Mesendoderm (in vitro differentiated cells): ENCODE measurements around the gene ATP7B.

Experiments used
- DNase-seq: peaks from one replicate; pipeline ENCODE4 v3.0.0; 2013
- H2AK5ac ChIP-seq: 2 replicates; pipeline ENCODE4 v1.6.1; 2013; ENCODE audit warnings: low read length, inconsistent platforms
- H2BK120ac ChIP-seq: 2 replicates; pipeline ENCODE4 v1.6.1; 2013; ENCODE audit warnings: low read depth, mild to moderate bottlenecking, low read length, moderate library complexity, mixed read lengths
- H2BK15ac ChIP-seq: replicated peaks from 2 replicates; pipeline ENCODE4 v1.6.1; 2013; ENCODE audit warnings: low read depth, mild to moderate bottlenecking, moderate library complexity
- H2BK5ac ChIP-seq: 2 replicates; pipeline ENCODE4 v1.6.1; 2013; ENCODE audit warnings: low read length, inconsistent platforms
- H3K18ac ChIP-seq: 2 replicates; pipeline ENCODE4 v1.6.1; 2013; ENCODE audit warnings: mild to moderate bottlenecking, low read length, mixed read lengths
- H3K23ac ChIP-seq: one replicate; pipeline ENCODE4 v1.6.1; 2013; ENCODE audit warnings: low read length
- H3K27ac ChIP-seq: 2 replicates; pipeline ENCODE4 v1.5.1; 2013; ENCODE audit warnings: low read depth, mild to moderate bottlenecking, inconsistent platforms, low read length, moderate library complexity
- H3K27me3 ChIP-seq: 2 replicates; pipeline ENCODE4 v1.6.1; 2013; ENCODE audit warnings: low read length, control low read depth, mild to moderate bottlenecking, inconsistent platforms; ENCODE audit not compliant: insufficient read depth, poor library complexity
- H3K36me3 ChIP-seq: 2 replicates; pipeline ENCODE4 v1.6.1; 2013; ENCODE audit warnings: low read length, inconsistent platforms; ENCODE audit not compliant: control insufficient read depth, insufficient read depth
- H3K4ac ChIP-seq: one replicate; pipeline ENCODE4 v1.6.1; 2013; ENCODE audit warnings: low read depth, mild to moderate bottlenecking, low read length, moderate library complexity
- H3K4me1 ChIP-seq: 2 replicates; pipeline ENCODE4 v1.6.1; 2013; ENCODE audit warnings: low read depth, low read length, inconsistent platforms; ENCODE audit not compliant: control insufficient read depth
- H3K4me2 ChIP-seq: 2 replicates; pipeline ENCODE4 v1.6.1; 2013; ENCODE audit warnings: low read length
- H3K4me3 ChIP-seq: 2 replicates; pipeline ENCODE4 v1.5.1; 2013; ENCODE audit warnings: mild to moderate bottlenecking, low read length
- H3K56ac ChIP-seq: one replicate; pipeline ENCODE4 v1.6.1; 2013; ENCODE audit warnings: low read length
- H3K79me1 ChIP-seq: 2 replicates; pipeline ENCODE4 v1.6.1; 2013; ENCODE audit warnings: low read length, inconsistent platforms
- H3K79me2 ChIP-seq: 2 replicates; pipeline ENCODE4 v1.6.1; 2013; ENCODE audit warnings: mild to moderate bottlenecking, low read length; ENCODE audit not compliant: control insufficient read depth, insufficient read depth
- H3K9ac ChIP-seq: 2 replicates; pipeline ENCODE4 v1.6.1; 2013; ENCODE audit warnings: low read length, inconsistent platforms
- H4K5ac ChIP-seq: one replicate; pipeline ENCODE4 v1.6.1; 2013; ENCODE audit warnings: low read length
- H4K8ac ChIP-seq: one replicate; pipeline ENCODE4 v1.6.1; 2013; ENCODE audit warnings: low read depth, mild to moderate bottlenecking, control low read depth, low read length, moderate library complexity
- WGBS: extraction: QIAGEN DNeasy Blood & Tissue Kit; methylation state at CpG from one replicate; pipeline ENCODE4 v1.1.7; 2013; ENCODE audit warnings: low lambda C conversion rate, missing lambda C conversion rate; ENCODE audit not compliant: insufficient coverage; ENCODE audit errors: extremely low coverage; 5-methylcytosine and 5-hydroxymethylcytosine counted together

The ATP7B gene

DNA sequence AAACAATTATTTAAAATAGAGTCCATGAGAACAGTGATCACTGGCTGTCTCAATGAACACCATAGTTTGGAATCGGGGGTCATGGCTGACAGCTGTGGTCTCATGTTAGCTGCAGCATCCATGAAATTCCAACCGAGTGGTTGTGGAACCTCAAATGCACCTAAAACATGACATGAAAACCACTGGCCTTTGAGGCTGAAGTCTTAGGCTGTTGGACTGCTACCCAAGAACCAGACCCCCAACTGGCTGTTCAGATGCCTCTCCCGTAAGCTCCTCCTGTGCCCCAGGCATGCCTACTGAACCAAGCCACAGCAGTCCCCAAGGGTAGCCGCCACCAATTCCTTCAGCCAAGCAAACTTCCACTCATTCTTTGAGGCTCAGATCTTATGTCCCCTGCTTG, 50.5 kb downstream of the ATP7B start:
- H3K27ac ChIP-seq: no peak overlapping the region
- no peak overlapping the region for H3K9ac ChIP-seq
- no peak overlapping the region for H3K4me2 ChIP-seq
- H2BK15ac ChIP-seq: no peak overlapping the region
- no peaks in the 10 kb centered on the region for H3K27me3 ChIP-seq
- H3K79me2 ChIP-seq: no peaks in the 10 kb centered on the region
- no peaks in the 10 kb centered on the region for H3K4me1 ChIP-seq
- no peak overlapping the region for H3K23ac ChIP-seq
- H3K56ac ChIP-seq: no peak overlapping the region
- H3K18ac ChIP-seq: no peak overlapping the region
- no peaks in the 10 kb centered on the region for H3K79me1 ChIP-seq
- no peaks in the 10 kb centered on the region for H3K36me3 ChIP-seq
- WGBS: no CpG with 5 or more reads among the region's 4 CpGs
- no peak overlapping the region for H2BK5ac ChIP-seq
- DNase-seq: no peak
- H2AK5ac ChIP-seq: no peak overlapping the region
- no peak overlapping the region for H4K8ac ChIP-seq
- no peak overlapping the region for H3K4ac ChIP-seq
- H2BK120ac ChIP-seq: no peak overlapping the region
- no peak overlapping the region for H3K4me3 ChIP-seq
- H4K5ac ChIP-seq: no peak overlapping the region

DNA sequence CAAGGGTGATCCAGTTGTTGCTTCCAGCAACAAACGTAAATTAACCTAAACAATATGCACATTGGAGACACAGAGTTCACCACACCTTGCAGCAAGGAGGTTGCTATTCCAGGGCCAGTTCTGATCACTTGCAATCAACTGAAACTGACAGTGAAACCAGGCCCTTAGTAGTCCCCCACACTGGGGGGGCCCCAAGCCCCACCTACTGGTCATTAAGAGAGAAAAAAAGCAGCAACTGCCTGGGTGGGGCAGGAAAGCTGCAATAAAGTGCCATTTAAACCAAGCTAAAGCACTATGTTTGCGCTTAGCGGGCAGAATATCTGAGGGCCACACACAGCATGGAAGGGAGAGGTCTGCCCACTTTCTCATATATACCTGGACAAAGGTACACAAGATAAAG, 51.5 kb downstream of the ATP7B start:
- Histone ChIP-seq H4K5ac (no peak overlapping the region), H3K4me1 (no peaks in the 10 kb centered on the region), H2BK15ac (no peak overlapping the region), H3K9ac (no peak overlapping the region), H3K18ac (no peak overlapping the region), H3K23ac (no peak overlapping the region), H2AK5ac (no peak overlapping the region), H4K8ac (no peak overlapping the region), H3K56ac (no peak overlapping the region), H3K27ac (no peak overlapping the region), H3K36me3 (no peaks in the 10 kb centered on the region), H3K27me3 (no peaks in the 10 kb centered on the region), H3K79me1 (no peaks in the 10 kb centered on the region), H3K4me2 (no peak overlapping the region), H3K4me3 (no peak overlapping the region), H2BK120ac (no peak overlapping the region), H3K4ac (no peak overlapping the region), H2BK5ac (no peak overlapping the region), H3K79me2 (no peaks in the 10 kb centered on the region)
- peak; percentile 21 for DNase-seq
- no CpG with 5 or more reads among the region's 3 CpGs for WGBS

DNA sequence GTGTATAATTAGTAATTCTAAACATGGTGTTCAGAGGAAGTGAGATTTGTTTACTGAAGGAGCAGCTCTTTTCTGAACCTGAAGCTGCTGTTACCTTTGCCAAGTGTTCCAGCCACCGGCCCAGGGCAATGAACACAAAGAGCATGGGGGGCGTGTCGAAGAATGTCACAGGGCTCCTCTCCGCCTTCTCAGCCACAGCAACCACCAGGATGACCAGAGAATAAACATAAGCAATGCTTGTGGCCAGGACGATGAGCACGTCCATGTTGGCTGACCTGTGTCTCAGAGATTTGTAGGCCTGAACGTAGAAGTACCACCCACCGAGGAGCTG, 53.1 kb downstream of the ATP7B start:
- Histone ChIP-seq H2BK120ac (no peak overlapping the region), H2BK5ac (no peak overlapping the region), H4K5ac (no peak overlapping the region), H3K4me2 (no peak overlapping the region), H3K9ac (no peak overlapping the region), H4K8ac (no peak overlapping the region), H2BK15ac (no peak overlapping the region), H3K56ac (no peak overlapping the region), H3K23ac (no peak overlapping the region), H3K27me3 (no peaks in the 10 kb centered on the region), H3K27ac (no peak overlapping the region), H3K18ac (no peak overlapping the region), H2AK5ac (no peak overlapping the region), H3K4me1 (no peaks in the 10 kb centered on the region), H3K4me3 (no peak overlapping the region), H3K36me3 (no peaks in the 10 kb centered on the region), H3K4ac (no peak overlapping the region), H3K79me1 (no peaks in the 10 kb centered on the region), H3K79me2 (no peaks in the 10 kb centered on the region)
- WGBS: no CpG with 5 or more reads among the region's 8 CpGs
- peak; percentile 10 for DNase-seq

DNA sequence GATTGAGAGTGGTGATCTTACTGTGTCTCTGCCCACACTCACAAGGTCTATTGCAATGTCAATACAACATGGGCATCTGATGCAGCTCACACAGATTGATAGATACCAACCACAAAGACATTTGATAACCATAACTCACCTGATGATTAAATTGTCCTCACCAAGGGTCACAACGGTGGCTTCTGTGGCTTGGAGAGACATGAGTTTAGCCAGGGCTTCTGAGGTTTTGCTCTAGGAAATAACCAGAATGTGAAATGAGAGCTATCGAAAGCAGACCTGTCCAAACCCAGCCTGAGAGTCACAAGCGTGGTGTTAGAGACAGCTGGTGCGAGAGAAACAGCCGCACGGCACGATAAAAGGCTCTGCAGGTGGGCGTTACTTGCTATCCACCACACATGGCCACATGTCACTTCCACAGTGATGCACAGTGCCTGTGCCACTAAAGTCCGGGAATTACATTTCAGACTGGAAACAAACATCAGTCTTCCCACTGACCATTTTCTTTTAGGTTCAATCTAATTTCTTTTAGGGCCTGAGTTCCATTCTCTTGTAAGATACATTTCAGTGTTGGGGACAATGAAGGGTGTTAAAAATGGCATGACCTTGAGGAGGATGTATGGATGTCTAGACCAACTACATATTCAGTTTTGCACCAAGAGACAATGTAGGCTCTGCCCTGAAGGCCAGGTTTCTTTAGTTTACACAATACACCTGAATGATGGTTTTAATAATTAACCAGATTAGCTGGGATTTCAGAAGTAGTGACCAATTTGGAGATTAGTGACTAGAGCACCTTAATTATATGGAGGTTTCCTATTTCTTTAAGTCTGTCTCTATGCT, 53.7 kb downstream of the ATP7B start:
- H3K4me3 ChIP-seq: no peak overlapping the region
- no peak overlapping the region for H3K56ac ChIP-seq
- no peak overlapping the region for H2BK5ac ChIP-seq
- no peak overlapping the region for H3K4me2 ChIP-seq
- H3K79me1 ChIP-seq: no peaks in the 10 kb centered on the region
- H2BK120ac ChIP-seq: no peak overlapping the region
- H3K18ac ChIP-seq: no peak overlapping the region
- no peak overlapping the region for H3K9ac ChIP-seq
- H4K5ac ChIP-seq: no peak overlapping the region
- H3K4me1 ChIP-seq: no peaks in the 10 kb centered on the region
- no peak overlapping the region for H3K4ac ChIP-seq
- no CpG with 5 or more reads among the region's 9 CpGs for WGBS
- no peak for DNase-seq
- no peaks in the 10 kb centered on the region for H3K79me2 ChIP-seq
- no peaks in the 10 kb centered on the region for H3K27me3 ChIP-seq
- no peak overlapping the region for H3K27ac ChIP-seq
- no peak overlapping the region for H3K23ac ChIP-seq
- no peak overlapping the region for H2AK5ac ChIP-seq
- H2BK15ac ChIP-seq: no peak overlapping the region
- no peaks in the 10 kb centered on the region for H3K36me3 ChIP-seq
- H4K8ac ChIP-seq: no peak overlapping the region

DNA sequence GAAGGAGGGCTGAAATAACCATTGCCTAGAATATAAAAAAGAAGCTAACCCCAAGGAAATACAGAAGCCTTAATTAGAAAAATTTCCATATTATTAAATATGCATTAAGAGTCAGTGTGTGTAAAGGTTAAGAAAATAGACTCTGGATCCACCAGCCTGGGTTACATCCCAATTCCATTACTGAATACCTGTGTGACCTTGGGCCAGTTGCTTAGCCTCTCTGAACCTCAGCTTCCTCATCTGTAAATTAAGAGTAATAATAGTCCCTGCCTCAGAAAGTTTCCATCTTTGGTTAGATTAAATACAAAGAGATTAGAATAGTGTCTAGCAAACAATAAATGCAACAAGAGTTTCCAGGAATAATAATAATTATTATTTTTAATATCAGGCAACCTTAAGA, 54.5 kb downstream of the ATP7B start:
- Histone ChIP-seq H3K4me2 (no peak overlapping the region), H2BK5ac (no peak overlapping the region), H2BK120ac (no peak overlapping the region), H3K9ac (no peak overlapping the region), H2AK5ac (no peak overlapping the region), H3K79me1 (no peaks in the 10 kb centered on the region), H3K4me1 (no peaks in the 10 kb centered on the region), H3K27ac (no peak overlapping the region), H3K27me3 (no peaks in the 10 kb centered on the region), H4K8ac (no peak overlapping the region), H3K56ac (no peak overlapping the region), H3K18ac (no peak overlapping the region), H3K4me3 (no peak overlapping the region), H3K36me3 (no peaks in the 10 kb centered on the region), H3K79me2 (no peaks in the 10 kb centered on the region), H4K5ac (no peak overlapping the region), H3K23ac (no peak overlapping the region), H2BK15ac (no peak overlapping the region), H3K4ac (no peak overlapping the region)
- DNase-seq: no peak
